H1 (cell line): Measurements from ENCODE around the gene RIPOR3. TPM values are rescaled to one million over a fixed set of nuclear protein-coding genes. Genes with fewer than 3 reads are reported as not detected.

ENCODE experiments used
- CTCF ChIA-PET: fragments of 300-600 bp; sonication (Branson Sonifier 250); formaldehyde crosslinking; loops from one replicate; lab custom pipeline; 2021; ENCODE audit not compliant: partially characterized antibody; lab: Charles Lee
- POLR2A ChIA-PET: fragments of 300-600 bp; sonication (Branson Sonifier 250); formaldehyde crosslinking; loops from one replicate; lab custom pipeline; 2021; ENCODE audit warnings: inconsistent platforms; ENCODE audit not compliant: partially characterized antibody; lab: Charles Lee
- DNase-seq, 2 experiments: peaks; one replicate each; pipeline versions ENCODE4 v3.0.0 to v3.0.0-alpha.2; 2010 to 2022; ENCODE audit warnings: low spot score in 2 of 2, low read depth in 1 of 2, mixed read lengths in 1 of 2
- FAIRE-seq: peaks from 2 replicates; lab custom pipeline; 2011; peaks lifted over from hg19 to GRCh38; lab: Jason Lieb, UNC
- H2AFZ ChIP-seq: 2 replicates; pipeline ENCODE4 v1.8.1; 2012; ENCODE audit warnings: low read length, inconsistent platforms
- H2AK5ac ChIP-seq: 2 replicates; pipeline ENCODE4 v1.6.1; 2013; ENCODE audit warnings: low read depth, low read length
- H2BK120ac ChIP-seq: replicated peaks from 2 replicates; pipeline ENCODE3; 2013; ENCODE audit warnings: low read depth, low read length, inconsistent platforms
- H2BK12ac ChIP-seq: 2 replicates; pipeline ENCODE4 v1.6.1; 2013; ENCODE audit warnings: low read depth, low read length
- H2BK15ac ChIP-seq: 2 replicates; pipeline ENCODE4 v1.6.1; 2013; ENCODE audit warnings: low read length
- H2BK20ac ChIP-seq: 2 replicates; pipeline ENCODE4 v1.6.1; 2013; ENCODE audit warnings: low read length
- H2BK5ac ChIP-seq: 2 replicates; pipeline ENCODE4 v1.6.1; 2013; ENCODE audit warnings: low read depth, low read length
- H3K14ac ChIP-seq: 2 replicates; pipeline ENCODE4 v1.6.1; 2013; ENCODE audit warnings: inconsistent platforms; ENCODE audit not compliant: insufficient read length
- H3K18ac ChIP-seq: 2 replicates; pipeline ENCODE4 v1.6.1; 2013; ENCODE audit warnings: low read length; ENCODE audit errors: extremely low read depth
- H3K23ac ChIP-seq: 2 replicates; pipeline ENCODE4 v1.6.1; 2013; ENCODE audit warnings: inconsistent platforms; ENCODE audit not compliant: insufficient read length
- H3K23me2 ChIP-seq: 2 replicates; pipeline ENCODE4 v1.6.1; 2013; ENCODE audit warnings: low read depth, low read length
- H3K27ac ChIP-seq: 2 replicates; pipeline ENCODE4 v1.6.1; 2011; ENCODE audit warnings: low read depth, low read length, inconsistent platforms
- H3K27me3 ChIP-seq, 4 experiments: replicated peaks in 1 of 4; 1 replicate in 1 of 4; 2 replicates in 3 of 4; pipeline versions ENCODE4 v1.6.1 to v1.8.1; 2011 to 2013; ENCODE audit warnings: low read length in 3 of 4, mild to moderate bottlenecking in 3 of 4, inconsistent platforms in 2 of 4, mixed read lengths in 2 of 4, moderate library complexity in 1 of 4; ENCODE audit not compliant: control insufficient read depth in 3 of 4, insufficient read depth in 3 of 4; ENCODE audit errors: extremely low read depth in 1 of 4
- H3K36me3 ChIP-seq, 4 experiments: 2 replicates each; pipeline versions ENCODE4 v1.6.1 to v1.8.1; 2011 to 2013; ENCODE audit warnings: mild to moderate bottlenecking in 4 of 4, low read length in 3 of 4, moderate library complexity in 2 of 4, control low read depth in 1 of 4, inconsistent platforms in 1 of 4; ENCODE audit not compliant: insufficient read depth in 4 of 4, control insufficient read depth in 2 of 4
- H3K4ac ChIP-seq: replicated peaks from 2 replicates; pipeline ENCODE3; 2013; ENCODE audit warnings: low read length, low read depth, mixed read lengths, inconsistent platforms; ENCODE audit not compliant: insufficient read length
- H3K4me1 ChIP-seq, 4 experiments: replicated peaks in 1 of 4; 1 replicate in 1 of 4; 2 replicates in 3 of 4; pipeline versions ENCODE4 v1.6.1 to v1.8.1; 2011 to 2013; ENCODE audit warnings: low read length in 3 of 4, inconsistent platforms in 2 of 4, mixed read lengths in 1 of 4; ENCODE audit not compliant: insufficient read depth in 4 of 4, control insufficient read depth in 3 of 4
- H3K4me2 ChIP-seq, 2 experiments: 2 replicates each; pipeline versions ENCODE4 v1.6.1 to v1.8.1; 2011 to 2013; ENCODE audit warnings: low read depth in 2 of 2, low read length in 2 of 2, control low read depth in 1 of 2, inconsistent platforms in 1 of 2, mild to moderate bottlenecking in 1 of 2; ENCODE audit not compliant: insufficient read depth in 1 of 2
- H3K4me3 ChIP-seq, 4 experiments: fragments of 200-600, 300-600 bp in 1 of 4; sonication (generic), shearing (Covaris generic), sonication (Bioruptor Twin) in 1 of 4; 2 replicates each; pipeline versions ENCODE4 v1.5.1 to v1.8.1; 2011 to 2016; ENCODE audit warnings: low read length in 4 of 4, low read depth in 3 of 4, control low read depth in 2 of 4, inconsistent platforms in 2 of 4, mild to moderate bottlenecking in 2 of 4, mixed read lengths in 1 of 4, moderate library complexity in 1 of 4; ENCODE audit not compliant: insufficient read depth in 2 of 4; ENCODE audit errors: extremely low read depth in 1 of 4
- H3K56ac ChIP-seq: replicated peaks from 2 replicates; pipeline ENCODE3; 2013; ENCODE audit warnings: low read depth, mild to moderate bottlenecking, mixed read lengths, low read length, inconsistent platforms; ENCODE audit not compliant: insufficient read length
- H3K79me1 ChIP-seq: 2 replicates; pipeline ENCODE4 v1.6.1; 2013; ENCODE audit warnings: low read depth, low read length, control low read depth
- H3K79me2 ChIP-seq, 2 experiments: 2 replicates each; pipeline versions ENCODE4 v1.6.1 to v1.8.1; 2012 to 2013; ENCODE audit warnings: low read length in 2 of 2, mild to moderate bottlenecking in 2 of 2, inconsistent platforms in 1 of 2; ENCODE audit not compliant: insufficient read depth in 2 of 2, control insufficient read depth in 1 of 2
- H3K9ac ChIP-seq, 4 experiments: replicated peaks in 1 of 4; 1 replicate in 1 of 4; 2 replicates in 3 of 4; pipeline versions ENCODE4 v1.6.1 to v1.8.1; 2011 to 2013; ENCODE audit warnings: low read depth in 3 of 4, low read length in 3 of 4, control low read depth in 2 of 4, mild to moderate bottlenecking in 2 of 4, moderate library complexity in 2 of 4, inconsistent platforms in 1 of 4; ENCODE audit errors: extremely low read depth in 1 of 4
- H3K9me3 ChIP-seq, 2 experiments: 2 replicates each; pipeline versions ENCODE4 v1.6.1 to v1.8.1; 2012 to 2013; ENCODE audit warnings: mild to moderate bottlenecking in 2 of 2, moderate library complexity in 2 of 2, control low read depth in 1 of 2, inconsistent platforms in 1 of 2, low read depth in 1 of 2, low read length in 1 of 2, mixed read lengths in 1 of 2; ENCODE audit not compliant: insufficient read depth in 2 of 2
- H4K20me1 ChIP-seq, 2 experiments: replicated peaks in 1 of 2; 2 replicates each; pipeline versions ENCODE3 to v1.8.1; 2011 to 2013; ENCODE audit warnings: inconsistent platforms in 2 of 2, low read length in 2 of 2, mild to moderate bottlenecking in 1 of 2; ENCODE audit not compliant: insufficient read depth in 2 of 2, control insufficient read depth in 1 of 2
- H4K5ac ChIP-seq: 2 replicates; pipeline ENCODE4 v1.6.1; 2013; ENCODE audit warnings: low read length, low read depth, mixed read lengths, inconsistent platforms; ENCODE audit not compliant: insufficient read length
- H4K8ac ChIP-seq: 2 replicates; pipeline ENCODE4 v1.8.0; 2013; ENCODE audit warnings: mild to moderate bottlenecking, moderate library complexity, low read length, inconsistent platforms; ENCODE audit not compliant: insufficient read depth; ENCODE audit errors: extremely low read depth
- H4K91ac ChIP-seq: replicated peaks from 2 replicates; pipeline ENCODE3; 2013; ENCODE audit warnings: low read length, mixed read lengths, inconsistent platforms; ENCODE audit not compliant: insufficient read length
- ATF3 ChIP-seq: IDR thresholded peaks from 2 replicates; pipeline ENCODE4 v1.6.1; 2011; ENCODE audit warnings: low read depth, mild to moderate bottlenecking, low read length; ENCODE audit not compliant: insufficient read depth
- CTBP2 ChIP-seq: IDR thresholded peaks from 2 replicates; pipeline ENCODE4 v1.7.0; 2011; ENCODE audit warnings: borderline replicate concordance, mild to moderate bottlenecking, moderate library complexity, mixed read lengths, low read length; ENCODE audit not compliant: insufficient read depth, insufficient read length
- SP2 ChIP-seq: IDR thresholded peaks from 2 replicates; pipeline ENCODE4 v1.6.1; 2012; ENCODE audit warnings: mild to moderate bottlenecking, low read length, inconsistent platforms
- WGBS, 2 experiments: shearing (Covaris generic) in 1 of 2; methylation state at CpG; one replicate each; pipeline versions ENCODE4 v1.1.6 to v1.1.7; 2013 to 2015; ENCODE audit warnings: low lambda C conversion rate in 2 of 2, mixed read lengths in 2 of 2, inconsistent platforms in 1 of 2, low coverage in 1 of 2, missing lambda C conversion rate in 1 of 2; ENCODE audit not compliant: insufficient replicate concordance in 2 of 2, insufficient coverage in 1 of 2, insufficient read length in 1 of 2; ENCODE audit errors: extremely low coverage in 1 of 2, missing lambda C conversion rate in 1 of 2; 5-methylcytosine and 5-hydroxymethylcytosine counted together
- polyA plus RNA-seq, 7 experiments: library from polyadenylated mRNA; depleted of rRNA in 3 of 7; stranded (reverse) in 5 of 7; unstranded in 2 of 7; fragments of >200 nt in 5 of 7; fragments of 200-250 nt in 2 of 7; gene quantifications; 1 replicate in 5 of 7; 2 replicates in 1 of 7; 4 replicates in 1 of 7; pipeline versions ENCODE4 v1.2.1 to v1.2.3, GENCODE V29; 2011 to 2013; ENCODE audit warnings: missing spikeins in 2 of 7, mixed read lengths in 2 of 7
- total RNA-seq: library from RNA; stranded (reverse); fragmentation: NEBNext Ultra II Directional; extraction: Animal tissue kit (Norgen Biotek cat#: 25700); gene quantifications from 2 replicates; pipeline ENCODE4 v1.2.1, GENCODE V29; 2021

Gene RIPOR3
- total and polyA plus RNA-seq, 2 of the 8 experiments (the other 6 are each of a cell fraction or from before 2014, with no cell fraction given): 3.6 to 4.5 TPM

- Histone ChIP-seq H3K4me2 (no peak overlapping the region), H3K9me3 (no peaks in the 10 kb centered on the region), H3K79me2 (no peaks in the 10 kb centered on the region), H3K14ac (no peak overlapping the region), H4K8ac (no peak overlapping the region), H3K18ac (no peak overlapping the region), H2BK12ac (no peak overlapping the region), H3K27ac (no peak overlapping the region), H3K9ac (no peak overlapping the region), H2AK5ac (no peak overlapping the region), H4K5ac (no peak overlapping the region), H3K36me3 (no peaks in the 10 kb centered on the region), H3K79me1 (no peaks in the 10 kb centered on the region), H2BK15ac (no peak overlapping the region), H2BK120ac (no peak overlapping the region), H4K91ac (no peak overlapping the region), H3K27me3 (no peaks in the 10 kb centered on the region), H2BK20ac (no peak overlapping the region), H2AFZ (no peak overlapping the region), H4K20me1 (peaks cover 0 to 1% of the 10 kb centered on the region in 2 experiments), H3K23me2 (no peaks in the 10 kb centered on the region), H3K4me1 (peaks cover 0 to 8% (median 2%) of the 10 kb centered on the region in 4 experiments; a peak in 3 of 7 replicates), H3K4me3 (no peak overlapping the region), H3K4ac (no peak overlapping the region), H3K56ac (no peak overlapping the region), H3K23ac (no peak overlapping the region), H2BK5ac (0 out of 2 replicates have a peak overlapping the region, but pooled peaks have one; percentile 2)
- TF ChIP-seq ATF3 (no peak), SP2 (no peak), CTBP2 (no peak)
- 94% methylated on average over 13 of the region's 13 CpGs; no CpG with 5 or more reads in 1 of the 2 experiments for WGBS, 2 experiments
- ChIA-PET CTCF (interaction anchor here (1.2 to 5.2 kb wide), 2 partner anchors 17 to 106 kb away, joined by 3 to 22 read pairs; no protein-coding TSS in a partner anchor), POLR2A (interaction anchor here (0.6 kb wide), 1 partner anchor 16 kb away, joined by 3 read pairs; no protein-coding TSS in a partner anchor)
- FAIRE-seq: no peak
- DNase-seq: no peak
Observed at GRCh38 chr20:50608750-50609104, 82.6 kb downstream of the RIPOR3 start.
